ENCODE data around the gene ATP11B.

Gene ATP11B

GRCh38 chr3:182792901-182793662 is at the start of gene ATP11B:
TSS of gene ATP11B (plus strand) at chr3:182793504. CDS start at chr3:182793760, 256 bp downstream.
- TF ChIP-seq CTCF (conservative IDR thresholded peaks at IDR 0.05): no peak
- H3K27ac ChIP-seq: peak within 1 kb of the TSS; percentile 98

GRCh38 chr3:182746959-182747358 is 46.3 kb upstream of the ATP11B start:
- H3K27ac ChIP-seq: no peak overlapping the region
- TF ChIP-seq CTCF (conservative IDR thresholded peaks at IDR 0.05): no peak

- TF ChIP-seq CTCF (conservative IDR thresholded peaks at IDR 0.05): no peak
- no peak overlapping the region for H3K27ac ChIP-seq
Observed at GRCh38 chr3:182755308-182755707, 38.0 kb upstream of the ATP11B start.

GRCh38 chr3:182755712-182756111 is 37.6 kb upstream of the ATP11B start:
- no peak for TF ChIP-seq CTCF (conservative IDR thresholded peaks at IDR 0.05)
- H3K27ac ChIP-seq: no peak overlapping the region

GRCh38 chr3:182760576-182761164 is 32.6 kb upstream of the ATP11B start:
- no peak overlapping the region for H3K27ac ChIP-seq
- no peak for TF ChIP-seq CTCF (conservative IDR thresholded peaks at IDR 0.05)

- TF ChIP-seq CTCF (conservative IDR thresholded peaks at IDR 0.05): no peak
Observed at GRCh38 chr3:182763896-182764295, 29.4 kb upstream of the ATP11B start.

GRCh38 chr3:182765287-182765686 is 28.0 kb upstream of the ATP11B start:
- TF ChIP-seq CTCF (conservative IDR thresholded peaks at IDR 0.05): no peak
- no peak overlapping the region for H3K27ac ChIP-seq

More at GRCh38 chr3:182763896-182764295, 29.4 kb upstream of the ATP11B start:
- no peak overlapping the region for H3K27ac ChIP-seq
